Esophagus squamous epithelium (tissue), 5 donors: Measurements from ENCODE around the gene PTPRC. TPM values are rescaled to one million over a fixed set of nuclear protein-coding genes. Genes with fewer than 3 reads are reported as not detected.

Experiments used
- DNase-seq: peaks from one replicate; lab custom pipeline; 2025; lab: John Stamatoyannopoulos, UW
- H3K27ac ChIP-seq, 4 donors: fragments of 200-600 bp; sonication (generic); one replicate each; pipeline ENCODE4 v1.5.1; 2016 to 2019; ENCODE audit warnings: mild to moderate bottlenecking in 1 of 4
- H3K27me3 ChIP-seq, 4 donors: fragments of 200-600 bp; sonication (generic); 1 replicate in 3 of 4; 2 replicates in 1 of 4; pipeline versions ENCODE4 v1.5.1 to v1.6.0; 2017 to 2021; ENCODE audit warnings: antibody characterized with exemption in 1 of 4
- H3K36me3 ChIP-seq, 3 donors: fragments of 200-600 bp; sonication (generic); one replicate each; pipeline ENCODE4 v1.5.1; 2016 to 2019
- H3K4me1 ChIP-seq, 3 donors: fragments of 200-600 bp; sonication (generic); one replicate each; pipeline ENCODE4 v1.5.1; 2017 to 2019
- H3K4me3 ChIP-seq, 4 donors: fragments of 200-600 bp; sonication (generic); 1 replicate in 3 of 4; 2 replicates in 1 of 4; pipeline ENCODE4 v1.5.1; 2016 to 2019; ENCODE audit warnings: mild to moderate bottlenecking in 2 of 4, moderate library complexity in 1 of 4
- H3K9me3 ChIP-seq, 3 donors: fragments of 200-600 bp; sonication (generic); one replicate each; pipeline ENCODE4 v1.5.1; 2016 to 2019
- CTCF ChIP-seq, 6 experiments: fragments of 450-650 bp in 4 of 6; fragments of 200-600 bp in 2 of 6; sonication (generic) in 2 of 6; IDR thresholded peaks; one replicate each; pipeline ENCODE4 v1.5.1; 2016 to 2019; ENCODE audit warnings: antibody characterized with exemption in 6 of 6, mild to moderate bottlenecking in 4 of 6, moderate library complexity in 4 of 6
- POLR2A ChIP-seq, 4 donors: fragments of 450-650 bp; IDR thresholded peaks; one replicate each; pipeline ENCODE4 v1.6.1; 2017; ENCODE audit warnings: antibody characterized with exemption in 4 of 4, mild to moderate bottlenecking in 4 of 4, moderate library complexity in 3 of 4
- WGBS, 2 donors: methylation state at CpG; one replicate each; pipeline ENCODE4 v1.1.5; 2018; 5-methylcytosine and 5-hydroxymethylcytosine counted together
- intact Hi-C: fragments of 100-400 bp; cut with DNase I; formaldehyde crosslinking; loops from one replicate; pipeline ENCODE4 v1.15.0; 2022
- total RNA-seq, 4 donors: library from RNA; depleted of rRNA; stranded (reverse); fragments of >200 nt; gene quantifications; one replicate each; pipeline ENCODE4 v1.1.0, GENCODE V29; 2016
- donor health status: DM: yes; HTN: yes; CAD: no.

The PTPRC gene
- total RNA-seq, 4 donors from 2014 or later, result 9.2 to 39.1 (median 14.9) TPM

GRCh38 chr1:198734323-198735008 lies 95.6 kb downstream of the PTPRC start:
- TF ChIP-seq CTCF (IDR thresholded peaks at IDR 0.05) (no peak), POLR2A (IDR thresholded peaks at IDR 0.05) (no peak)
- H3K36me3 ChIP-seq, result no peaks in the 10 kb centered on the region
- 31 to 37% methylated on average over 2 of the region's 2 CpGs for WGBS, 2 donors
- no peaks in the 10 kb centered on the region for H3K9me3 ChIP-seq
- H3K27ac ChIP-seq, result no peak overlapping the region
- no peaks in the 10 kb centered on the region for H3K27me3 ChIP-seq
- no peaks in the 10 kb centered on the region for H3K4me1 ChIP-seq
- DNase-seq, result no peak
- H3K4me3 ChIP-seq, result no peak overlapping the region
- intact Hi-C loops, result no loop called here

- 34 to 52% methylated on average over 3 of the region's 3 CpGs for WGBS, 2 donors
- Histone ChIP-seq H3K4me3 (no peak overlapping the region), H3K4me1 (no peaks in the 10 kb centered on the region), H3K36me3 (no peaks in the 10 kb centered on the region), H3K9me3 (no peaks in the 10 kb centered on the region), H3K27ac (no peak overlapping the region), H3K27me3 (no peaks in the 10 kb centered on the region)
- TF ChIP-seq POLR2A (IDR thresholded peaks at IDR 0.05) (no peak), CTCF (IDR thresholded peaks at IDR 0.05) (no peak)
- intact Hi-C loops, result no loop called here
- no peak for DNase-seq
These were observed 102.9 kb downstream of the PTPRC start for GRCh38 chr1:198741744-198742143.

GRCh38 chr1:198747127-198747526 lies 108.3 kb downstream of the PTPRC start:
- Histone ChIP-seq H3K36me3 (no peaks in the 10 kb centered on the region), H3K27me3 (no peaks in the 10 kb centered on the region), H3K9me3 (no peaks in the 10 kb centered on the region), H3K4me1 (no peaks in the 10 kb centered on the region), H3K27ac (no peak overlapping the region), H3K4me3 (no peak overlapping the region)
- 74 to 83% methylated on average over 2 of the region's 2 CpGs for WGBS, 2 donors
- TF ChIP-seq CTCF (IDR thresholded peaks at IDR 0.05) (no peak), POLR2A (IDR thresholded peaks at IDR 0.05) (no peak)
- intact Hi-C loops, result no loop called here
- DNase-seq, result no peak

GRCh38 chr1:198749279-198749678 lies 110.4 kb downstream of the PTPRC start:
- 83 to 85% methylated on average over 1 of the region's 1 CpG for WGBS, 2 donors
- no peak overlapping the region for H3K4me3 ChIP-seq

More at GRCh38 chr1:198749279-198749678, 110.4 kb downstream of the PTPRC start:
- intact Hi-C loops, result no loop called here
- no peaks in the 10 kb centered on the region for H3K9me3 ChIP-seq
- no peak for TF ChIP-seq CTCF (IDR thresholded peaks at IDR 0.05)
- TF ChIP-seq POLR2A (IDR thresholded peaks at IDR 0.05), result no peak
- no peak for DNase-seq
- no peak overlapping the region for H3K27ac ChIP-seq
- no peaks in the 10 kb centered on the region for H3K36me3 ChIP-seq
- no peaks in the 10 kb centered on the region for H3K27me3 ChIP-seq
- H3K4me1 ChIP-seq, result no peaks in the 10 kb centered on the region
